GM19240 (cell line): Measurements from ENCODE around the gene HASPIN.

Experiments
- DNase-seq: peaks from one replicate; pipeline ENCODE4 v3.0.0; 2011; ENCODE audit warnings: low spot score; ENCODE audit not compliant: insufficient read length

Gene HASPIN

GRCh38 chr17:3723556-3724377, at the start of gene HASPIN:
Gene HASPIN, plus strand, starts transcription at chr17:3723903. Its CDS starts 33 bp downstream, at chr17:3723936.
- DNase-seq = peak; percentile 88

- DNase-seq = no peak
These were observed 47.8 kb upstream of the HASPIN start for GRCh38 chr17:3675886-3676285.

DNA sequence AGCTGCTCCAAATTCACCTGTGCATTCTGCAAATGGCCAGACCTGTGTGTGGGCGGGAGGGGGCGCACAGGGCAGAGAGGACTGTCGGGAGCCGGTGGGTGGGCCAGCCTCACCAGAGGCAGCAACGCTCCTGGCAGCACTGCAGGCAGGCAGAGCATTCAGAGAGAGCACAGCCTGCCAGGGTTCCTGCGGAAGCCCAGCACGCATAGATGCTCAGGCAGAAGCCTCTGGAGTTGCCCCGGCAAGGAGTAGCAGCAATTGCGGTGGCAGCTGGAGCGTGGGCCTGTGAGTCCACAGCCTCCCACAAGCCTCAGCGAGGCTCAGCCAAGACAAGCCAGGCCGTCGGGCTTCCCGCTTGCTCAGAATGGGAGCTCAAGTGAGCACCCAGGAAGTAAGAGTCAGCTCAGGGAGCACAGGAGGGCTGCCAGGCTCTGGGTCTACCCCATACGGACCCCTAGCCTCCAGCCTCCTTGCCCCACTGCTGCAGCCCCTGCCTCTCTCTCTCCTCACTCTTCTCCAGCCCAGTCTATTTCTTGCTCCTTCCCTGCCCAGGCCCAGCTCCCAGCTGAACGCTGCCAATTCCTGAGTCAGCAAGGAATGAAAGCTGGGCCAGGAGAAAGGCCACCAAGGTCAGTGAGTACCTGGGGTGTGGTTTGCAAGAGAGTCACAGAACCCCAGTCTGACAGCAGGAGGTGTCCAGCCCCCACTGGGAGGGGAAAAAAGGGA, 45.4 kb upstream of the HASPIN start:
- no peak for DNase-seq

- DNase-seq = no peak
These were observed 44.7 kb upstream of the HASPIN start for GRCh38 chr17:3678821-3679530.

DNA sequence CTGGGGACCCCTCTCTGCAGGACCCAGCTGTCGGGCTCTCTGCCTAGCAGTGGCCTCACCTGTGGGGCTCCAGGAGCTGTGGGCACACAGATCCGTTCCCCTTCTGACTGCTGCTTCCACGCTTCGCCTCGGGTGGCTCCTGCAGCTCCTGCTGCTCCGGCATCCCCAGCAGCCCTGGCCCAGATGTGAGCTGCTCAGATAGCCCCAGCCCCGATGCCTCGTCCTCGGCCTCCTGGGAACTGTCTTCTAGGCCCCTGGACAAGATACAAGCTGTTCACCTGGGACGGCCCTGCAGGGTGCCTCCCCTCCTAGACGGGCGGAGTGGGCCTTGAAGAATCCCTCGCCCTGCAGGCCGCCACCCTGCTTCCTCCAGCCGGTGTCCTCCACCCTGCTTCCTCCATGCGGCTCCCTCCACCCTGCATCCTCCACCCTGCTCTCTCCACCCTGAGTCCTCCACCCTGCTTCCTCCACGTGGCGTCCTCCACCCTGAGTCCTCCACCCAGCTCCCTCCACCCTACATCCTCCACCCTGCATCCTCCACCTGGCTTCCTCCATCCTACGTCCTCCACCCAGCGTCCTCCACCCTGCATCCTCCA, 44.1 kb upstream of the HASPIN start:
- DNase-seq = no peak

DNA sequence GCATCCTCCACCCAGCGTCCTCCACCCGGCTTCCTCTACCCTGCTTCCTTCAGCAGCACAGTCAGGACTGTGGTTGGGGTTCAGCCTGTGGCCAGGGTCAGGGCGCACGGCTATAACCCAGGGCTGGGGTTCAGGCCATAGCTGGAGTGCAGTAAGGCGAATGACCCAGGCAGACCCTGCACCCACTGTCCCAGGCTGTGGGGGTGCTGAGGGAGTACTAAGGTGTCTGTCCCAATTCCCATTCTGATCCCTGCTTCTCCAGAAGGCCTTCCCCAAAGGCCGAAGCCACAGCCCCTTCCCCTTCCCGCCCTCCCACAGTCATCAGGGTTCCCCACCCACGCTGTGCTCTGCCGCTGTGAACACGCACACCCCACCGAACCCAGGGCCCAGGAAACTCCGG, 42.6 kb upstream of the HASPIN start:
- DNase-seq = no peak

DNA sequence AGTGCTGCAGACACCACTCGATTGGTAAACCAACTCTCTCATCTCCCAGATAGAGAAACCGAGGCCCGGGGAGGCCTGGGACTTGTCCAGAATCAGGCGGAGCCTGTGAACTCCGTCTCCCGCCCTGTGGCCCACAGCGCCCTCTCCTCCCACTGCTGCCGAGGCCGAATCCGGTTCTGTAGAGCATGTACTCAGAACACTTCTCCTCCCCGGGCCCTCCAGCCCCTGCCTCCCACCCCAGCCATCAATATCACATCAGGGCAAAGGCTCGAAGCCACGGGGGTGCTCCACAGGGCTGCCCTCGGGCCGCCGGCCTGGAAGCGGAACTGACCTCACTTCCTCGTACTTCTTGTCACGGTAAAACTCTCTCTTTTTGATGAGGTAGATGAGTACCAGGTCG, 42.1 kb upstream of the HASPIN start:
- DNase-seq = no peak

GRCh38 chr17:3682033-3682432, 41.7 kb upstream of the HASPIN start:
- no peak for DNase-seq

DNA sequence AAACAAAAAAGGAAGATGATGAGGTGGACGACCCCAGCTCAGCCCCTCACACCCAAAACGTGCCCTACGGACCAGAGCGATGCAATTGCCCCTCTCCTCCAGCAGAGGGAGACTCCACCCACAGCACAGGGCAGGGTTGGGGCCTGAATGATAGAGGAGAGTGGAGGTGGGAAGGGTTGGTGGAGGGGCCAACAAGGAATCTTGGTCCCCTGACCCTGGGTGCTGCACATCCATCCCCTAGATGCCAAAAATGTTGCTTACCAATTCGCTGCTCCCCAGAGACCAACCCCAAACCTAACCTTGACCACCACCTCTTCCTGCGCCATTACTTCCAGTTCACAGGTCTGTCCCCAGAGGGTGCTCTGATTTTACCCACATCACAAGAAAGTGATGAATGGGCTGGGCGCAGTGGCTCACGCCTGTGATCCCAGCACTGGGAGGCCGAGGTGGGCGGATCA, 40.6 kb upstream of the HASPIN start:
- DNase-seq = peak; percentile 94

- DNase-seq = no peak
These were observed 38.5 kb upstream of the HASPIN start for GRCh38 chr17:3685174-3685573.

DNA sequence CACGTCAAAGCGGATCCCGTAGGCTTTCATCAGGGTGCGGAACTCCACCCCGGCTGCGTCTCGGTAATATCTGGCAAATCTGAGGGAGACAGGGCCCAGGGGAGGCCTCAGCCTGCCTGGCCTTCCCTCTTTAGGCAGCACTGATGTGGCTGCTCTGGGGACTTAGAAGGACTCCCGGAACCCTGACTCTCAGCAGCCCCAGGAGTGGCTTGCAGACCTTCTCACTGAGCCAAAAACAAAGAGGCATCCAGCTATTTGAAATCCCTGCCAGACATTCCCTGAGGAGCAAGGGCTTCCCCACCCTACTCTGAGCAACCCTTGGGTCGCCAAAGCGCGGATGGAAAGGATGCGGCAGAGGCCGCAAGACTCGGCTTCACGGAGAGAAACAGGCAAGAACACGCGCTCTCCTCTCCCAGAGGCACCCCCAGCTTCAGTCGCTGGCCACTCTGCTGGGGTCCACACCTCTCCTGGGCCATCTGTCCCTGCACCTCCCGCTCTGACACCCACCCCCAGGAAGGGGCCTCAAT, 35.6 kb upstream of the HASPIN start:
- no peak for DNase-seq

DNA sequence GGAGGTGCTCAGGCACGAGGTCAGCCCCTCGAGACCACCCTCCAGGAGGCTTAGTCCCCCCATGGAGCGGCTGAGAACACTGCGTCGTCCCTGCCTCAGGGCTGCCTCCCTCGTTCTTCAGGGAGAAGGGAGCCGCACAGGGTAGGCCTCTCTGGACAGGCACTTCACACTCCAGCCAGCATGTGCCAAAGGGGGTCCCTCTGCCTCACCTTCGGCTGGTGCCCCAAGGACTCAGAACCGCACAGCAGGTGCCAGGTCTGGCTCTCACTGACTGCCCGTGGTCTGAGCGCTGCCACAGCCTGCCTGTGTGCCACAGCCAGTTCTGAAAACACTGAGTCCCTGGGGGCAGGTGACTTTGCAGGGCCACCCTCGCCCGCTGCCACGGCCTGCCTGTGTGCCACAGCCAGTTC, 34.8 kb upstream of the HASPIN start:
- no peak for DNase-seq

- DNase-seq = no peak
These were observed 34.2 kb upstream of the HASPIN start for GRCh38 chr17:3689262-3690093.

- no peak for DNase-seq
These were observed 33.5 kb upstream of the HASPIN start for GRCh38 chr17:3690094-3690715.

DNA sequence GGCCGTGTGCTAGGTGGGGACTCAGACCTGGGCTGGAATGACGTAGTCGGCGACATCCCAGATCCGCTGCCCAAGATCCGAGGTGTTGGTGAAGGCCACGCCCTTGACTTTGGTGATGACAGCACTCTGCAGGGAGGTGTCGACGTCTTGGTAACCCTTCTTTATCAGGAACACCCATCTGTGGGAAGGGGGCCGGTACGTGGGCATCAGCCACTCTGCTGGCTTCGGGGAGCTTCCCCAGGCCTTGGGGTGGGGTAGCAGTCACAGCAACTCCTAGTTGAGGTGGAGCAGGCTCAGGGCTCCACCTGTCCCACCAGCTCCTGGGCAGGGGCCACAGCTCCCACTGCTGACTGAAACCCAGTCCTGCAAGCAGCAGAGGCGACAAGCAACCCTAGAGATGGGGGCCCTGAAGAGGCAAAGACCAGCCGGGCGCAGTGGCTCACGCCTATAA, 32.1 kb upstream of the HASPIN start:
- no peak for DNase-seq

GRCh38 chr17:3692346-3692745, 31.4 kb upstream of the HASPIN start:
- DNase-seq = no peak

- no peak for DNase-seq
These were observed 30.6 kb upstream of the HASPIN start for GRCh38 chr17:3693141-3693540.

GRCh38 chr17:3693829-3694231, 29.9 kb upstream of the HASPIN start:
- DNase-seq = no peak

- no peak for DNase-seq
These were observed 28.5 kb upstream of the HASPIN start for GRCh38 chr17:3695129-3695722.
